ENCODE results near the gene PEAK3. TPM values are rescaled to one million over a fixed set of nuclear protein-coding genes. Genes with fewer than 3 reads are reported as not detected.

PEAK3 gene
- total RNA-seq, 1 donor from 2014 or later = not detected

DNA sequence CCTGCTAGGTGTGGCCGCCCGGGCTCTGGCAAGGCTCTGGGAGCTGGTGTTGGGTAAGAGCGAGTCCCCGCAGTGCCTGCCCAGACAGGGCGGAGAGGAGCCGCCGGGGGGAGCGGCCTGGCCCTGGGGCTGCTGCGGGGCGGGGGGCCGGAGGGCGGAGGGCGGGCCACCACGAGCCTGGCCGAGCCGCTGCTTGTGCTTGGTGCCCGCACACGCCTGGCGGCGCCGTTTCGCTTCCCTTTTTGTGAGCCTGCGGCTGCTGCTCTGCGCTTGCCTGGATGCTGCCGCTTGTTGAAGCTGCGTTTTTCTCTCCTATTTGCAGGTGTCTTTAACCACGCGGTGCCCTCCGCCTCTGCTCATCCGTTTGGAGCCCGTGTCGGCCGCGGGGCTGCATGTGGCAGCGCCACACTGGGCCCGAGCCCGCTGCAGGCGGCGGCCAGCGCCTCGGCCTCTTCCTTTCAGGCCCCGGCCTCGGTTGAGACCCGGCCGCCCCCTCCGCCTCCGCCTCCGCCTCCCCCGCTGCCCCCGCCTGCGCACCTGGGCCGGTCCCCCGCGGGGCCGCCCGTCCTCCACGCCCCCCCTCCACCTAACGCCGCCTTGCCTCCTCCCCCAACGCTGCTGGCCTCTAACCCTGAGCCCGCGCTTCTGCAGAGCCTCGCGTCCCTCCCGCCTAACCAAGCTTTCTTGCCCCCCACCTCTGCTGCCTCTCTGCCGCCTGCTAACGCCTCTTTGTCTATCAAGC is 54.4 kb downstream of the PEAK3 start:
- no peak overlapping the region for H3K4me3 Mint-ChIP-seq
- DNase-seq (ENCODE audit: low spot score in 2 of 2, unreplicated experiment in 2 of 2) = no peak
- H3K27me3 Mint-ChIP-seq (ENCODE audit: low read depth) = no peaks in the 10 kb centered on the region
- H3K4me1 Mint-ChIP-seq = no peaks in the 10 kb centered on the region
- peaks cover 14% of the 10 kb centered on the region for H3K36me3 Mint-ChIP-seq
- TF ChIP-seq, protein P1, sequence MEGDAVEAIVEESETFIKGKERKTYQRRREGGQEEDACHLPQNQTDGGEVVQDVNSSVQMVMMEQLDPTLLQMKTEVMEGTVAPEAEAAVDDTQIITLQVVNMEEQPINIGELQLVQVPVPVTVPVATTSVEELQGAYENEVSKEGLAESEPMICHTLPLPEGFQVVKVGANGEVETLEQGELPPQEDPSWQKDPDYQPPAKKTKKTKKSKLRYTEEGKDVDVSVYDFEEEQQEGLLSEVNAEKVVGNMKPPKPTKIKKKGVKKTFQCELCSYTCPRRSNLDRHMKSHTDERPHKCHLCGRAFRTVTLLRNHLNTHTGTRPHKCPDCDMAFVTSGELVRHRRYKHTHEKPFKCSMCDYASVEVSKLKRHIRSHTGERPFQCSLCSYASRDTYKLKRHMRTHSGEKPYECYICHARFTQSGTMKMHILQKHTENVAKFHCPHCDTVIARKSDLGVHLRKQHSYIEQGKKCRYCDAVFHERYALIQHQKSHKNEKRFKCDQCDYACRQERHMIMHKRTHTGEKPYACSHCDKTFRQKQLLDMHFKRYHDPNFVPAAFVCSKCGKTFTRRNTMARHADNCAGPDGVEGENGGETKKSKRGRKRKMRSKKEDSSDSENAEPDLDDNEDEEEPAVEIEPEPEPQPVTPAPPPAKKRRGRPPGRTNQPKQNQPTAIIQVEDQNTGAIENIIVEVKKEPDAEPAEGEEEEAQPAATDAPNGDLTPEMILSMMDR (IDR thresholded peaks at IDR 0.05; ENCODE audit: unreplicated experiment) = no peak
- H3K9me3 Mint-ChIP-seq = no peaks in the 10 kb centered on the region
- H3K27ac Mint-ChIP-seq = no peak overlapping the region

DNA sequence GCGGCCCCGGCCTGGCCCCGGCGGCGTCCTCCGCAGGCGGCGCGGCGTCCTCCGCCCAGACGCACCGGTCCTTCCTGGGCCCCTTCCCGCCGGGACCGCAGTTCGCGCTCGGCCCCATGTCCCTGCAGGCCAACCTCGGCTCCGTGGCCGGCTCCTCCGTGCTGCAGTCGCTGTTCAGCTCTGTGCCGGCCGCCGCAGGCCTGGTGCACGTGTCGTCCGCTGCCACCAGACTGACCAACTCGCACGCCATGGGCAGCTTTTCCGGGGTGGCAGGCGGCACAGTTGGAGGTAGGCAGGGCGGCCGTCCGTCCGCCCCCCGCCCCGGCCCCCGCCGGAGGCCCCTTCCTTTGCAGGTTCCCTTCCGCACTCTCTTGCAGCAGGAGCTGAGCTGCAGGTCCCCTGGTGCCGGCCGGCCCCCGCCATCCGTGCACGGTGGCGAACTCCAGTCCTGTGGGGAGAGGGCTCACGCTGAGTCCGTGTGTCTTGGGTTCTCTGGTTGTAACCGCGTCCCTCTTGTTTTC is 55.1 kb downstream of the PEAK3 start:
- H3K4me1 Mint-ChIP-seq = no peaks in the 10 kb centered on the region
- no peak overlapping the region for H3K4me3 Mint-ChIP-seq
- no peaks in the 10 kb centered on the region for H3K27me3 Mint-ChIP-seq (ENCODE audit: low read depth)
- H3K9me3 Mint-ChIP-seq = no peaks in the 10 kb centered on the region
- DNase-seq (ENCODE audit: low spot score in 2 of 2, unreplicated experiment in 2 of 2) = no peak
- H3K27ac Mint-ChIP-seq = no peak overlapping the region
- H3K36me3 Mint-ChIP-seq = peaks cover 14% of the 10 kb centered on the region
- TF ChIP-seq, protein P1 (IDR thresholded peaks at IDR 0.05; ENCODE audit: unreplicated experiment) = no peak

DNA sequence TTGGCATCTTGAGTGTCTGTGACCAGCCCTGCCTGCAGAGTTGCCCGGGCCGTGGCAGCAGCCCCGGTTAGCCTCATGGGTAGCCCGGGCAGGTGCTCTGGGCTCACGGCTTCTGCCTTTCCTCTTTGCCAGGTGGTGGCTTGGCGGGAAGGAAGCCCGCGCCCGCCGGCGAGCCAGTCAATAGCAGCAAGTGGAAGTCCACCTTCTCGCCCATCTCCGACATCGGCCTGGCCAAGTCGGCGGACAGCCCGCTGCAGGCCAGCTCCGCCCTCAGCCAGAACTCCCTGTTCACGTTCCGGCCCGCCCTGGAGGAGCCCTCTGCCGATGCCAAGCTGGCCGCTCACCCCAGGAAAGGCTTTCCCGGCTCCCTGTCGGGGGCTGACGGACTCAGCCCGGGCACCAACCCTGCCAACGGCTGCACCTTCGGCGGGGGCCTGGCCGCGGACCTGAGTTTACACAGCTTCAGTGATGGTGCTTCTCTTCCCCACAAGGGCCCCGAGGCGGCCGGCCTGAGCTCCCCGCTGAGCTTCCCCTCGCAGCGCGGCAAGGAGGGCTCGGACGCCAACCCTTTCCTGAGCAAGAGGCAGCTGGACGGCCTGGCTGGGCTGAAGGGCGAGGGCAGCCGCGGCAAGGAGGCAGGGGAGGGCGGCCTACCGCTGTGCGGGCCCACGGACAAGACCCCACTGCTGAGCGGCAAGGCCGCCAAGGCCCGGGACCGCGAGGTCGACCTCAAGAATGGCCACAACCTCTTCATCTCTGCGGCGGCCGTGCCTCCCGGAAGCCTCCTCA is 55.7 kb downstream of the PEAK3 start:
- peaks cover 11% of the 10 kb centered on the region for H3K36me3 Mint-ChIP-seq
- H3K4me1 Mint-ChIP-seq = no peaks in the 10 kb centered on the region
- no peak overlapping the region for H3K4me3 Mint-ChIP-seq
- no peaks in the 10 kb centered on the region for H3K27me3 Mint-ChIP-seq (ENCODE audit: low read depth)
- H3K9me3 Mint-ChIP-seq = no peaks in the 10 kb centered on the region
- DNase-seq (ENCODE audit: low spot score in 2 of 2, unreplicated experiment in 2 of 2) = no peak
- TF ChIP-seq, protein P1 (IDR thresholded peaks at IDR 0.05; ENCODE audit: unreplicated experiment) = no peak
- no peak overlapping the region for H3K27ac Mint-ChIP-seq

- no peaks in the 10 kb centered on the region for H3K4me1 Mint-ChIP-seq
- TF ChIP-seq, protein P1 (IDR thresholded peaks at IDR 0.05; ENCODE audit: unreplicated experiment) = no peak
- no peak overlapping the region for H3K4me3 Mint-ChIP-seq
- H3K27ac Mint-ChIP-seq = no peak overlapping the region
- no peak for DNase-seq (ENCODE audit: low spot score in 2 of 2, unreplicated experiment in 2 of 2)
- no peaks in the 10 kb centered on the region for H3K27me3 Mint-ChIP-seq (ENCODE audit: low read depth)
- no peaks in the 10 kb centered on the region for H3K9me3 Mint-ChIP-seq
- peaks cover 14% of the 10 kb centered on the region for H3K36me3 Mint-ChIP-seq
Observed at GRCh38 chr19:2225415-2226050, 56.4 kb downstream of the PEAK3 start.

GRCh38 chr19:2224754-2225349 is 57.1 kb downstream of the PEAK3 start:
- Mint-ChIP-seq H3K9me3 (no peaks in the 10 kb centered on the region), H3K27ac (no peak overlapping the region), H3K27me3 (ENCODE audit: low read depth) (no peaks in the 10 kb centered on the region), H3K36me3 (peaks cover 14% of the 10 kb centered on the region), H3K4me3 (no peak overlapping the region), H3K4me1 (no peaks in the 10 kb centered on the region)
- TF ChIP-seq, protein P1 (IDR thresholded peaks at IDR 0.05; ENCODE audit: unreplicated experiment) = no peak
- DNase-seq (ENCODE audit: low spot score in 2 of 2, unreplicated experiment in 2 of 2) = no peak

Data from mesothelial cell of epicardium (in vitro differentiated cells).